Neural cell (in vitro differentiated cells): ENCODE results near the gene CRKL.

Experiments
- CTCF ChIP-seq: fragments of 450-650 bp; IDR thresholded peaks from 2 replicates; pipeline ENCODE4 v1.5.1; 2014; ENCODE audit warnings: antibody characterized with exemption, mild to moderate bottlenecking, moderate library complexity; ENCODE audit not compliant: poor library complexity, severe bottlenecking
- POLR2AphosphoS5 ChIP-seq: IDR thresholded peaks from 2 replicates; pipeline ENCODE4 v1.6.1; 2012
- SMC3 ChIP-seq: fragments of 450-650 bp; conservative IDR thresholded peaks from 2 replicates; pipeline ENCODE4 v1.6.1; 2014; ENCODE audit warnings: antibody characterized with exemption, mild to moderate bottlenecking, moderate library complexity; ENCODE audit not compliant: poor library complexity
- TAF1 ChIP-seq: IDR thresholded peaks from 2 replicates; pipeline ENCODE4 v1.6.1; 2012; ENCODE audit warnings: low read depth

GRCh38 chr22:20922141-20922751, 5.0 kb downstream of the CRKL start:
- TF ChIP-seq TAF1 (no peak), SMC3 (no peak), CTCF (no peak), POLR2AphosphoS5 (no peak)
